HS-5 (cell line): Measurements from ENCODE around the gene NPHP4.

Source experiments
- DNase-seq: peaks from one replicate; pipeline ENCODE4 v3.0.0-alpha.2; 2012; ENCODE audit warnings: low read depth

The NPHP4 gene

DNA sequence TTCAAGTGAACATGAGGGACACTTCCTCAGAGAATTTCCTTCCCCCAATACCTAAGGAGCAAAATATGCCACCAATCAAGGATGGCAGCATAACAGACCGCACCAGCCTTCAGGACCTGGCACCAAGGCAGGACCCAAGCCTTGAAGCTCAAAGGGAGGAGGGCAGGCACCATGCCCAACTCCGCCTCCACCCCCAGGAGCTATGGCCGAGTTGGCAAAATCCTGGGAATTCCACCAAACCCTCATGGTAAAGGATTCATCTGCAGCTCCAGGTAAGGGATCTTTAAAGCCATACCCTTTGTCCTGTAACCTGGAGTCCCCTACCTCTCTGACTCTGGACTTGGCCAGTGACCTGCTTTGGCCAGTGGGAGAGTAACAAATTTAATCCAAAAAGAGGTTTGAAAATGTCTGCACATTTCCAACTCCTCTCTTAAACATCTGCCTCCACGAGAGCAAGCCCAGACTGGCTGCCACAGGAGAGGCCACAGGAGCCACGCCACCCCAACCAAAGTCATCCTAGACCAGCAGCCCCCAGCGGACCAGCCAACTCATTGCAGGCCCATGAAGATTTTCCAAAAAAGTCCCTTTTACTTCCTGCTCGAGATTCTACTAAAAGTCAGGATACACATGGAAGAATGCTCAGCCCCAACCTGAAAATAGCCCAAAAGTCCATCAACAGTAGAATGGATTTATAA, 41.9 kb downstream of the NPHP4 start:
- DNase-seq: no peak

DNA sequence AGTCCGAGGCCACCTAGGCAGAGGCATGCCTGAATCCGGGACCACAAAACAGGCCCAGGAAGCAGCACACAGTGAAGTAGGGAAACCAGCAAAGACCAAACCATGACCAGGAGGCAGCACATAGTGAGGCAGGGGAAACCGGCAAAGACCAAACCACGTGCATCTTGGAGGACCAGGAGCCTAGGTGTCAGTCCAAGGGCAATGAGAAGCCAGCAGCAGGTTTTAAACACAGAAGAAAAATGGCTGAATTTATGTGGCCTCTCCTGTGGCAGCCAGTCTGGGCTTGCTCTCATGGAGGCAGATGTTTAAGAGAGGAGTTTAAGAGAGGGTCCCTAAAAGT, 42.5 kb downstream of the NPHP4 start:
- DNase-seq: no peak

DNA sequence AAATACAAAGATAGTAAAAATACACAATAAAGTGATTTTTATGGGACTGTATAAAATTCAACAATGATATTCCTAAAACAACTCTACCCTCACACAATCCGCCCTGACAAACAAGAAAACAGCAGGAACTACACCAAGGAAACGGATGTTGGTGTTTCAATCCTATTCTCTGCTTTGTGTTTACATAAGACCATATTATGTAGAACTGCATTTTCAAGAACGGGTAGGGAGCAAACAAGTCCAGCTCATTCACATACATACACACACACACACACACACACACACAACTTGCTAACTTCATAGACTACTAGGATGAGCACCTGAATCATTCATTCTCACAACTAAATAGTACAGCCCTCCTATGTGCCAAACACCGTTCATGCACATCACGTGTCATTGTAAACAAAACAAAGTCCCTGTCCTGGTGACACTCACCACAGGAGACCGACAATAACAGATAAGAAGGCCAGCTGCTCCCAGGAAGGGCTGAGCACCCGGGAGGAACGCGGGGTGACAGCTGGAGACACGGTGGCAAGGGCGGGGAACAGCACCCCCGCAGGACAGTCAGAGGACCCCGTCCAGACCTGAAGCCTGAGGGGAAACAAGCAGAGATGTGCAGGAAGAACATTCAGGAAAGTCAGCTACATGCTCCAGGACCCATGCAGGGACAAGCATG, 43.0 kb downstream of the NPHP4 start:
- DNase-seq: no peak

DNA sequence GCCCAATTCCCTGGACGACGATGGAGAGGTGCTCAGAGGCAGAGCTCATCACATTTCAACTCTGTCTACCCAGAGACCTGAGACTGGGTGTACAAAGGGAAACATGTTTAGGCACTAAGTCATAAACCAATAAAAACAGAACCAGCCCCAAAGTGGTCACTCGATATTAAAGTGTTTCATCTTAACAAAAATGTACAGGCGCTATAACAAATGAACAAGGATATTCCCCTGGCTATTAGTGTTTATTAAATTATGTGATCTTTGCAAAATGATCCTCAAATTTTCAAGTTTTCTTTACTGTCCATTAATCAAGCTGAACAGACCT, 43.6 kb downstream of the NPHP4 start:
- no peak for DNase-seq

DNA sequence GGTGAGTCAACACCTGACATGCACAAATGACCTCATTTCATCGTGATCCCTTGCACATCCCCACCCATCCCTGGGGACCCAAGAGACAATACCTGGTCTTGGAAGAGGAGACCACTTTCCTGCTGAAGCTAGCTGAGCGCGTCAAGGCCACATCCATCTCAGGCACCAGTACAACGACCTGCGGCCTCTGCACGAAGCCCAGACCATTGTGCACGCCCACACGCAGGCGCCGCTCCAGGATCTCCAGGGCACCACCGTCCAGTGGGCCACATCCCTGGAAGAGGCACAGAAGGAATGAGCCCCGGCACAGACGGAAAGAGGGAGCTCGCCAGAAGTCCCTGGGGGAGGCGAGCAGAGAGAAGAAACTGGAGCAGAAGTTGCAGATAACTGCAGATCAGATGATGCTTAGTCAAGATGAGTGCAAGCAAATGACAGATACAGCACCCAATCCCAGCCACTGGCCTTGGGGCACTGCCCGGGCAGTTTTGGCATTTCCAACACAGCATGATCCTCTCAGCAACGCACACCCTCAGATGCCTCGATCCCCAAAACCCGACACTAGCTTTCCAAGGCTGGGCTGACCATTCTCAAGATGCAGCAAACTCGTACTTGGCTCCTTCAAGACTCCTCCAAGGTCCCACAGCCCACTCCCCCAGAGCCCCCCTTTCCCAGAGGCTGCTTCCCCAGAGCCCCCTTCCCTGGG, 44.1 kb downstream of the NPHP4 start:
- no peak for DNase-seq

DNA sequence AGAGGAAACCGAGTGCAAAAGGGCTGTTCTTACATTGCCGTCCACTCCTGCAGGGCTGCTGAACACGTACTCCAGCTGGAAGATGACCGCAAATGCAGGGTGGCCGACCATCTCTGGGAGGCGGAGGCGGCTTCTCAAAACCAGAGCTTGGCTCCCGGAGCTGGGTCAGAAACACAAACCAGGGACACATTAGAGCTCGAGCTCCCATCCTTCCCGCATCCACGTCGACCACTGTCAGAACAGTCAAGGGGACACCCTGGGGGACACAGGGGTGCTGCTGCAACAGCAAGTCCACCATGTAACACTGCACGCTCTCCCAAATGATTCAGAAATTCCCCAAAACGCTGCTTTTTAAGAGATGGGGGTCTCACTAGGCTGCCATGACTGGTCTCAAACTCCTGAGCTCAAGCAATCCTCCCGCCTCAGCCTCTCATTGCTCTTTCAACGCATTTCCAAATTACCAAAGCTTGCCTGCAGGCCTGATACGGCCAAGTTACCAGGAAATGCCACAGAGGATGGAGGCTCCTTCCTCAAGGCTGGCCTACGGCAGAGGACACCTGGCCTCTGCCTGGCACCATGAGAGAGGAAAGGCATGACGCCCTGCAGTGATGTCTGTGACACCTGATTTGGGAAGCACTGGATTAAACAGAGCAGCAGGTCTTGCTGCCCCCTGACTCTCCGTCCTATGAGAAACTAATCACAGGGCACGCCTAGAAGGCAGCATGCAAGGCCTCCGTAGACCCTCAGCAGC, 45.0 kb downstream of the NPHP4 start:
- no peak for DNase-seq

DNA sequence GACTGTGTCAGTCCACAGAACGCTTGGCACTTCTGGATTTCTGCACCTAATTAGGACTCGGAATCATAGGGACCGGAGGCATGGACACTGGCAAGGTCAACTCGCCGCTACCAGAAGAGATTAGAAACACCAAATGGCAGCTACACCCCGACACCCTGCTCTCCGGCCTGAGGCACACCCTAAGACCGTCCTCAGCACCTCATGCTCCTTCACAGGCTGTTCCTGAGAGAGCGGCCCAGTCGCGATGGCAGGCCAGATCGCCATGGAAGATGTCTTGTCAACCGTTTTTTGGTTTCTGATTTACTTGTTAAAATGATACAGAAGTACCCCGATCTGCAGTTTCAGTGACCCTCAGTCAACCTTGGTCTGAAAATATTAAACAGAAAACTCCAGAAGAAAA, 46.8 kb downstream of the NPHP4 start:
- DNase-seq: no peak

DNA sequence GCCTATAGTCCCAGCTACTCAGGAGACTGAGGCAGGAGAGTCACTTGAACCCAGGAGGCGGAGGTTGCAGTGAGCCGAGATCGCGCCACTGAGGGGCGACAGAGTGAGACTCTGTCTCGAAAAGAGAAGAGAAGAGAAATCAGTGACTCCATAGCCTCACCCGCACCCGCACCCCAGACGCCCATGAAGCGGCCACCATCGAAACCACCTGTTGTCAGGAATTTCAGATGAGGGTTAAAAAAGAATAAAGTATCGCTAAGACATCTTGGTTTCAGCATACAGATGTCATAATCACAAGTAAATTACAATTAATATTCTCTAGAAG, 47.4 kb downstream of the NPHP4 start:
- no peak for DNase-seq

DNA sequence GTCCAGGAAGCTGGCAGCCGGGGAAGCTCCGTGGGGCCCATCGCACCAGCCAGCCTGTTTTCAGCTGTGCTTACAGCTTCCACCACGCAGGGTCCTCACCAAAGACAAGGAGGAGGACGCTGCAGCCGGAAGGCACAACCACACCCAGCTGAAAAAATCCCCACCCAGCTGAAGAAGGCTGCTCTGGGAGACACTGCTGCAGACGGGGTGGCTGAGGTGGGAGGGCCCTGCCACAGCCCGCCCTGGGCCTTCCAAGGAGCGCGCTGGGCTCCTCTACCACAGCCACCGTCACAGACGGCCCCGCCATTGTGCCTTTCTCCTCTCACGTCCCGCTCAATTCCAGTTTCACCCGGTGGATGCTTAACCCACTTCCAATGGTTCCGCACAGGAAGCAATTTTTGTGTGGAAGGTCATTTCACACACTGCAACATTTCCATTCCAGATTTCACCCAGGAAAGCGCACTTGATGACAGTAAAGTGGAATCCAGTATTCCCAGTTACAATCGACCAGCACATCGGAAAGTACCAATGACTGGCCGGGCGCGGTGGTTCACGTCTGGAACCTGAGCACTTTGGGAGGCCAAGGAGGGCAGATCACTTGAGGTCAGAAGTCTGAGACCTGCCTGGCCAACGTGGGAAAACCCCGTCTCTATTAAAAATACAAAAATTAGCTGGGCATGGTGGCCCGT, 47.9 kb downstream of the NPHP4 start:
- DNase-seq: no peak

DNA sequence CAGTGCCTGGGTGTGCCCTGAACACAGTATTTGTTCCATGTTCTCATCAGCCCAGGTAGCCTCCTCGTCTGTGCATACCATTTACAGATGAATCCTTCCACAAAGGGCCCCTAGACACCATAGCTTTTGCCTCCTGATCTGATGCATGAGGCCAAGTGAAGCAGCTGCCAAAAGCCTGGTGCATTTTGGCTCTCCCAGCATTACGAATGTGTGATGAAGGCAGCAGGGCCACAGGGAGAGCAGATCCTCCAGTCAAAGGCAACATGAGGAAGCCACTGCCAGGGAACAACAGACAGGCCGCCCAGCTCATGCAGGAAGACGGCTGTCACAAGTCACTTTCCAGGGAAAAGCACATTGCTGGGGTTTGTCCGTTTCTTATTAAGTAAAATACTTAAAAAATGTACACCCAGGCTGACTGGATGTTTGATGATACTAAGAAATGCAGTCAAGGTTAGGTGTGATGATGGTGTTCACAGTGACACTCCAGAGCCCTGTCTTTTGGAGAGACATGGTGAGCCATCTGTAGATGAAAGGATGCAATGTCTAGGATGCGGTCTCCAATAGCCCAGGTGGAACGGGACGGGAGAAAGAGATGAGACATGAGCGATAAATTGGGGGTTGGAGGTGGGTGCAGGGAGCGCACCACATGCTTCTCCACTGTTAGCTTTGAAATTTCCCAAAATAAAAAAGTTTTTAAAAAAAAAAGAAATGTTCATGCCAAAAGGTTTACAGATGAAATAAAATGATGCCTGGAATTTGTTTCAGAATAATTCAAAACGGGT, 48.7 kb downstream of the NPHP4 start:
- DNase-seq: no peak

DNA sequence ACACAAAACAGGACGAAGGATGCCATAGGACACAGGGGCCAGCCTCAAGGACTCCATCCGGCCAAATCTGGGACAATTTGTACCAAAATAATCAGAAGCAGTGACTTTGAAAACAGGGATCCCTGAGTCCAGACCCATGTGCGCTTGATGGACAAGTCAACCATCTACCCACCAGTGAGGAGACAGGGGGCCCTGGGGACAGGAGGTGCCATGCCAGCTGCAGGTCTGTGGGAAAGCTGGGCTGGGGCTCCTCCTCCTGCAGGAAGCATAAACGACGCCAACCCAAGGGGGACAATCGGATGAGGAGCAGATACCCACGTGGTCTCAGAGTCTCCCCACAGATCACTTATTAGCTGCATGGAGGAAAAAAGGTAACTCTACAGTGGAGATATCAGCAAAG, 50.6 kb downstream of the NPHP4 start:
- DNase-seq: no peak

DNA sequence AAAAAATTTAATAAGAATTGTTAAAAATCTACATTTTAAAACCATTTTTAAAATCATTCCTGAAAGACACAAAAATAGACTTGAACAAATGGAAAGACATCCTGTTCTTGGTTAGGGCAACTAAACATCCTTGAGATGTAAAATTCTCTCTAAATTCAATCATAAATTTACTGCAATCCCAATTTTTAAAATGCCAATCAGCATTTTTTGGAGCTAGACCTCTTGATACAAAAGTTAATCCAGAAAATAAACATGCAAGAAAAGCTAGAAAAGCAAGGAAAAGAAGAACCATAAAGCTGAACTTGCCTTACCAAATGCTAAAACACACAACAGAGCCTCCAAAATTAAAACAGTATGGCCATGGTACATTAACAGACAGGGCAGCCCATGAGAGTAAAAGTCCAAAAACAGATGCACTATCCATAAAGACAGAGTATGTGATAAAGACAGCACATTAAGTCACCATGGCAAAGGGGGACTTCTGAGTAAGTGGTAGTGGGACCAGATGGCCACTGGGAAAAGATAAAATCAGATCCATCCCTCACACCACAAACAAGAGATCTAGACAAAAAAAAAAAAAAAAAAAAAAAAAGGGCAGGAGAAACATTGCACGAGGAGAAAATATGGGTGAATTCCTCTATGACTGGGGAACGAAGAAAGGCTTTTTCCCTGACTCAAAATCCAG, 51.4 kb downstream of the NPHP4 start:
- no peak for DNase-seq

DNA sequence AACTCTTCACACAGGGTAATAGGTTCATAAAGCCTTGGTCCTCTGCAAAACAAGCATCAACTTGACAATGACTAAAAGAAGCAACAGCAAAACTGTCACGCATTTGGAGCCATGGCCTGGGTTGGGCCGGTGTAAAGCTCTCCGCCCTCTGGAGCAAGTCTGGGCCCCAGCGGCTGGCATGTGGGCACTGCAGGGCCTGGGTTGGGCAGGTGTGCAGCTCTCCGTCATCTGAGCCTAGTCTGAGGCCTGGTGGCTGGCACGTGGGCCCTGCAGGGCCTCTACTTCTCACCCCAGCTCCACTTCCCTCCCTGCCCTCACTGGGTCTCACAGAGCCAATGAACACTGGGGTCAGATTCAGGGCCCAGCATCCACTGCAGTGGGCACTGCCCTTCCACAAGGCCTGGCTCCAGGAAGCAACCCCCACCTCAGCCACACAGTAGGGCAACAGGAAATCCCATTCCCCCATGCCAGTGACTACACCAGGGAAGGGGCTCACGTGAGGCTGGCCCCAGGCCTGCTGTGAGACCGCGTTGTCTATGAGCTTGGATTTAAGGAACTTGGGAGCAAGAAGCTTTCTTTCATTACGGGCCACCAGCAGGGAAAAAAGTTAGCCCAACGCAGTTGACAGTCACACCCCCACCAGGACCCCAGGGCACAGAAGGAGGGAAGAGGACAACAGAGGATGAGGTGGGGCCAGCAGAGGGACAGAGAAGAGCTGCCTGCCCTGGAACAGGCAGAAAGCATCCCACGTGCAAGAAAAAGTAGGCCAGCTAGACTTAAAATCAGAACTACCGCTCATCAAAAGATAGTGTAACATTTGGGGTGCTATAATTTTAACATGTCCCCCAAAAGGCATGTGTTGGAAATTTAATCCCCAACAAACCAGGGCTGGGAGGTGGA, 52.7 kb downstream of the NPHP4 start:
- DNase-seq: no peak

DNA sequence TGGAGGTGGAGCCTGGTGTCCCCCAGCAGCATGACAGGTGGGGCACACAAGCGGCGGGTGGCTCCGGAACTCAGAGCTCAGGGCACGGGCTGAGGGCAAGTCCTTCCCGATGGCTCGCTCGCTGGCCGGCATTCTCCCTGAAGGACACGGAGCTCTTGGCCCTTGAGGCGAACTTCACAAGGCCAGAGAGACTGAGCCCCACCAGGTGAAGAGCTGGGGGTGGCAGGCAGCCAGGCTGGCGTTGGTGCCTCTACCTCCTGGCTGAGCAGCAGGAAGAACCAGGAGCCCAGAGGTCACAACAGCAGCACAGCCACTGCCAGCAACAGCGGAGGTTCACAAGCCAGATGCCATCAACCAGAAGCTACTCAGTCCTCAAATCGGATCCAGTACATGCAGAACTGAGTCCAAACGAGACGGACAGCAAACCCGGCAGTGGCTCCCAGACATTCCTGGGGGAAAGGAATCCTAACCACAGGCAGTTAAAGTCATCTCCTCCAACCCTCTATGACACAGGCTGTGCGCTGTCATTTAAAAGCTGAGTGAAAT, 54.1 kb downstream of the NPHP4 start:
- no peak for DNase-seq

DNA sequence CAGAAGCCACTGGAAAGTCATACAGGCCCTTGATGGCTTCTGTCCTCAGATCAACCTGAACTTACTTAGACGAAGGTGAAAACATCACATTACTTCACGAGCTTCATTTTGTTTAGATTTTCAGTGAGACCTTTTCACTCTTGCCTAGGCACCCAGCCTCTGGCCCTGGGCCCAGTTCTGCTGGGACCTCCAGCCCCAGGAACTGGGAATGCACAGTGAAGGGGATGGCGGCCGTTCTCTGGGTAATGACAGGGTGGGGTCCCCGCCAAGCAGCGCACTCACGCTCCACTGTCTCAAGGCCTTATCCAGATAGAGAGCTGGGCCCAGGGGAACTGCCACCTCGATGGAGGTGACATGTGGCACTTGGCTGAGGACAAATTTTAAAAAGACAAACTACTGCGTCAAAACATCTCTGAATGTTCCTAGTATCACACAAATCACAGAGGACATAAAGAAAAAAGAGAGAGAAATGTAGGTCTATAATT, 54.8 kb downstream of the NPHP4 start:
- DNase-seq: no peak

DNA sequence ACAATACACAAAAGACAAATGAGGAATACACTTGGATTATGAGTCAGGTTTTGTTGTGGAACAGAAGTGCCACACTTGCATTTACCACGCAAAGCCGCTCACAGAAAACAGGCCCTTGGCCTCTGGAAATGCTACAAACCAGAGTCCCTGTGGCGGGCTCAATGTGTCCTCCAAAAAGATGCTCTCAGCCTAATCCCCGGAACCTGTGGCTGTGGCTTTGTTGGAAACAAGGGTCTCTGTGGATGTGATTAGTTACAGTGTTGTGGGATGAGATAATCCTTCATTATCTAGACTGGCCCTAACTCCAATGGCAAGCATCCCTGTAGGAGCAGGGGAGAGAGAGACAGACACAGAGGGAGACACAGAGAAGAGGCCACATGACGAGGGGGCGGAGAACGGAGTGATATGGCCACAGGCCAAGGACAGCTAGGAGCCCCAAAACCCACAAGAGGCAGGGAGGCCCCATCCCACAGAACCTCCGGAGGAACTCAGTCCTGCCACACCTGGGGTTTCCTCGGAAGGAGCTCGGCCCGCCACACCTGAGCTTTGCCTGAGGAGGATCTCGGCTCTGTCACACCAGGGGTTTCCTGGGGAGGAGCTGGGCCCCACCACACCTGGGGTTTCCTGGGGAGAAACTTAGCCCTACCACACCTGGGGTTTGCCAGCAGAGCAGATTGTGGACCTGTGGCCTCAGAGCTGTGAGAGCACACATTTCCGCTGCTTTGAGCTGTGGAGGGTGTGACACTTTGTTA, 55.4 kb downstream of the NPHP4 start:
- DNase-seq: no peak

DNA sequence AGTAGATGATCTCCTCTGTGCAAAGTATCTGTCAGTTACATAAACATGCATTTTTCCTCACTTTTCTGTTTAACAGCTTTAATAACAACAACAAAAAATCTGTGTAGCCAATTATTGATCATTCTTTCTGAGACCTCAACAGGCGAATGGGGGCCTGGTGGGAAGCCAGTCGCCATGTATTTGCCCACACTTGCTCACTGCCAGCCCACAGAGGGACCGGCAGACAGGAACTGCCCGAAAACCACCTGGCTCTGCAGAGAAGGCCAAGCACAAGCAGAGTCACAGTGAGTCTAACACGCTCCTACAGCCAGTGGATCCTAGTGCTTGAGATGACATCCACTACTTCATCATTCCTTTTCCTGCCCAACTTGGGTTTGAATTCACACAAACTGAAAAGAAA, 56.1 kb downstream of the NPHP4 start:
- DNase-seq: no peak

DNA sequence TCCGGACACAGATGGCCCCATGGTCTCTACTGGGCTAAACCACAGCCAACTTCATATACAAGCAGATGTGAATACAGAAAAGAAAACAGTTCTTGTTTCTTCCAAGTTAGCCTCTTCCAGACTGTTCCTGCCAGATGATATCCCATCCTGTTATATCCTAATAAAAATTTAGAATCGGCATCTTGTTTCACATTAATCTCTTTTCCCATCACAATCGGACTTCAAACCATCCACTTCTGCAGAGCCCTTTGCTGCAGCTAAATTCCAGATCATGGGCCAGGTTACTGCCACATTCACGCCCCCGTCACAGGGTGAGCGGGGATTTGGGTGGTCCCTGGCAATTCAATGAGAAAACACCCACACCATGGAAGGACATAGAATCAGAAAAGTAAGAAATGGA, 57.2 kb downstream of the NPHP4 start:
- no peak for DNase-seq
